NCI-H345 (cell line): Measurements from ENCODE around the gene UBE2D1.

ENCODE experiments used
- DNase-seq: peaks from one replicate; lab custom pipeline; 2025; lab: John Stamatoyannopoulos, UW

Gene UBE2D1

DNA sequence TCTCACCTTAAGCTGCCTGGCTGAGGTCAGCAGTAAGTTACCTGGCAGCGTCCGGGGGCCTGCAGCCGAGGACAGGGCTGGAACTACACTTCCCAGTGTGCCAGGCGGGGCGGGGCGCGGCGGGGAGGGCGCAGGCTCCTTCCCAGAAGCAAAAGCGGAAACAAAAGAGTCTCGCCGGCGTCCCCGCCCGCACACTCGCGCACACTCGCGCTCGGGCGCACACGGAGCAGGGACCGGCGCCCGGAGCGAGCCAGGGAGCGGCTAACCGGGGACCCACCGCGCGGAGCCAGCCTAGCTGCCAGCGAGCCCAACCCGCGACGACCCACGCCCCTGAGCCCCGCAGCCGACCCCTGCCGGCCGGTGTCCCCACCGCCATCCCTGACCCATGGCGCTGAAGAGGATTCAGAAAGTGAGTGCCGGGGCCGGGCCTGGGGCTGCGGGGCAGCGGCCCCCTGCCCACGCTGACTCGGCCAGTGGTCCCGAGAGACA is at the start of gene UBE2D1:
Gene UBE2D1 (plus strand): TSS at position 190 of the 489 bp plus-strand sequence. CDS start 196 bp downstream, at position 386.
- DNase-seq, result peak; percentile 77

DNA sequence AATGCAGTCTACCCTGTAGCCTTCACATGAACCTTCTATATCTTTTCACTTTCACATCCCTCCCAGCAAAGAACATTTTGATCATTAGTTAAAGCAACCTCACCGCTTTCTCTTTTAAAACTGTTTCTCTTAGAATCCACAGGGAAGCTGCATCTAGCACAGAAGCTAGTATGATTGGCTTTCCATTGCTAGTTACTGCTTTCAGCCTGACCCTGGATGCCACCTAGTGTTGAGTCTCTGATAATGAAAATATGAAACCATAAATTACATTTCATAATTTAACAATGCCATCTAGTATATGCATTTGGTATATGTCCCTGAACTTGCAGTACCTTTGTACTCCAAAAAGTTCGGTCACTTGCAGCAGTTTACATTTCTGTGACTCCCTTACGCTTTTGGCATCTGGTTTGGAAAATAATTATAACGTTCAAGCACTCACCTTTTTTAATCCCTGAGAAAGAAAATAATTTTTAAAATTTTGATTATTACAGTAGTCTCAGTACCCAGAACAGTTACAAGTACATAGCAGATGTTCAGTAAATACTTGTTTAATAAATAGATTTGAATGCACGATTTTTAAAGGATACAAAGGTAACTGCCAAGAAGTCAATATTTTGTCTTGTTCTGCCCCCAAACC is 43.1 kb upstream of the UBE2D1 start:
- DNase-seq, result peak; percentile 7

DNA sequence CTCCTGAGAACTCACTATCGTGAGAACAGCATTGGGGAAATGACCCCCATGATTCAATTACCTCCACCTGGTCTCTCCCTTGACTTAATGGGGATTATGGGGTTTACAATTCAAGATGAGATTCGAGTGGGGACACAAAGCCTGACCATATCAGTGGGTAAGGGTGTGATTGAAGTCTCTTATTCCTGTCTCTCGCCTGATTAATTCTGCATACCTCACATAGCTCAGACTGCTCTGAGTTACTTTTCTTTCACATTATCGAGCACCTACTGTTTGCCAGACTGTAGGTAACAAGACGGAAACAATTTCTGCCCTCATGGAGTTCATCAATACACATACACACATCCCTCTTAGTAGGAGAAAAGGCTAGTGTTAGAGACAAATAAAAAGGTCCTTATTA is 40.8 kb upstream of the UBE2D1 start:
- DNase-seq, result no peak

DNA sequence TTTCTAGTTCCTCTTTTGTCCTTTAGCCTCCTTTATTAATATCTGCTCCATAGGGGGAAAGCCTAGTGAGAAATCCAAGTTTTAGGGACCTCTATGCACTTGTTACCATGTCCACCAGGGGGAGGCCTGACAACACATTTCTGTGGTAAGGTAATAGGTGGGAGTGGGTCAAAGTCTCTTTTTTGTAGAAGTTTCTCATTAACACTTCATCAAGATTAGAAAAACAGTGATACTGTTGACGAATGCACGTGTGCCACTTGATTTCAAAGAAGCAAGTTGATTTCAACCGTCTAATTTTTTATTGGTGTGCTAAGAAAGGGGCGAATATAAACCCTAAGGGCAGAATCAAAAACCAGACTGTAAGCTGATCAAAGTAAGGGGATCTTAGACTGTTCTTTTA is 35.2 kb upstream of the UBE2D1 start:
- peak; percentile 27 for DNase-seq

DNA sequence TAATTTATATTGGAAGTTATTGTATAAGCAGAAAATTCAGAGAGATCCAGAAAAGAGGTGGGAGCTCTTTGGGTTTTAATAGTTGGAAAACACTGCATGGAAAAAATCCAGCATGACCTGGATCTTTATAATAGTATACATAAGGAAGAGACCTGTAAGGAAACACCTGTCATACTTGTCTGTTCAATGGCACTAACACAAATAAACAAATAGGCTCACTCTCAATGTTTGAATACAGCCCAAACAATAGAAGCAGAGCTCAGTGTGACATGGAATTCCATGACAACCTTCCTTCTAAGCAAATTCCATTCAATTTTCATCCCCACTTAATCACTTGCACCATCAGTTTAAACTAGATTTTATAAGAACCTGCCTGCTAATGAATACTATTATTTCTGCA is 34.1 kb upstream of the UBE2D1 start:
- DNase-seq, result peak; percentile 55

DNA sequence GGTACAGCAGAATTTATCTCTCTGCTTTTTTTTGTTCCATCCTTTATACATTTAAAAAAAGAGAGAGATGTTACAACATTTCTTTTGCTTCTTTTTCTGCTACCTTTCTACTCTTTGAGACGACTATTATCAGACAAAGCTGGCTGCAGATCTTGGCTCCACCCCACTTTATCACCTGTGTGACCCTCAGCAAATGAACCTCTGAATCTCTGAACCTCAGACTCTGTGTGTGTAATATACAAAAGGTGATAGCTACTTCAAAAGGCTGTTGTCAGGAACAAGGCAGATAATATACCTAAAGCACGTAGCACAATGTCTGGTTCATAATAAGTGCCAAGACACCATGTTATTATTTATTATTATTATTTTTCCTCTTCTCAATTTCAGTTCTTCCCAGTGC is 32.6 kb upstream of the UBE2D1 start:
- DNase-seq, result no peak

DNA sequence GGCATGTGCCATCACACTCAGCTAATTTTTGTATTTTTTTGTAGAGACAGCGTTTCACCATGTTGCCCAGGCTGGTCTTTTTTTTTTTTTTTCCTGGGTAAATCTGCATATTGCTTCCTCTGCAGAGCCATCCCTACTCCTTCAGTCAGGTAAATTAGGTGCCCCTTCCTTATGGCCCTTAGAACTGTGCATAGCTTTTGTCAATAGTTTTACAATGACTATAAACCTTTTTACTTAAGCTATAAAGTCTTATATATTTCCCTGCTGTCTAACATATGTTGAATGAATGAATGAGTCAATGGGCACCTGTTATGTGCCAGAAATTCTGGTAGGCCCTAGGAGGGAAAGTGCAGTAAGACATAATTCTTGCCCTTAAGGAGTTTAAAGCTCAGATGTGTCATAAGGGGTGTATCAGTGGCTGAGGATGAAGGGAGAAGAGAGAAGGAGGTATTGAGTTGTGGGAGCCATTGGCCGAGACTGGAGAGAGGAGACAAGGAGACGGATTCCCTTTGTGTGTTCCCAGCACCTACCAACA is 30.6 kb upstream of the UBE2D1 start:
- no peak for DNase-seq

DNA sequence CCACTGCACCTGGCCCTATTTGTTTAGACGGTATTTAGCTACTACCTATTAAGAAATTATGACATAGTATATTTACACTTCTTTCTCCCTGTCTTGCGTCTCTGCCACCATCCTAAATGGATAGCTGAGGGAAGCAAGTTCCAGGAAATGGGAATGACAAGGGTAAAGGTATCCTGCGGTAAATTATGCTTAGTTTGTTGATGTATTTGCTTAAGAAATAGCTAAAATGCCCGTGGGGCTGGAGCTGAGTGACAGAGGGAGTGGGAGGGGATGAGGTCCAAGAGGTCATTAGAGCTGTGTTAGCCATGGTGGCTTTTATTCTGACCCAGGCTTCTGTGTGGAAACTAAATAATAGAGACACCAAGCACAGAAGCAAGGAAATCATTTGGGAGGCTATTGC is 29.0 kb upstream of the UBE2D1 start:
- no peak for DNase-seq

DNA sequence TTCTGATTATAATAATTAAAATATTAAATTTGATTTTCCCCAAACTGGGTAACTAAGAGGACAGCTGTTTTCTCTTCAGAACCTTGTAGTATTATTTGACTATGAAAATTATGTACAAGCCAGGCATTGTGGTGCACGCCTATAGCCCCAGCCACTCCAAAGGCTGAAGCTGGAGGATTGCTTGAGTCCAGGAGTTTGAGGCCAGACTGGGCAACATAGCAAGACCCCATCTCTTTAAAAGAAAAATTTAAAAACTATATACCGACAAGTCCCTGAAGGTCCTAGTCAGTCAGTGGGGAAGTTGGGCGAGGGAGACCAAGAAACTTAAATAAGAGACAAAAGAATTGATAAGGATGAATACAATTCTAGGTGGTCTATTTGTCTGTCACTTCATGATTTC is 27.1 kb upstream of the UBE2D1 start:
- no peak for DNase-seq

DNA sequence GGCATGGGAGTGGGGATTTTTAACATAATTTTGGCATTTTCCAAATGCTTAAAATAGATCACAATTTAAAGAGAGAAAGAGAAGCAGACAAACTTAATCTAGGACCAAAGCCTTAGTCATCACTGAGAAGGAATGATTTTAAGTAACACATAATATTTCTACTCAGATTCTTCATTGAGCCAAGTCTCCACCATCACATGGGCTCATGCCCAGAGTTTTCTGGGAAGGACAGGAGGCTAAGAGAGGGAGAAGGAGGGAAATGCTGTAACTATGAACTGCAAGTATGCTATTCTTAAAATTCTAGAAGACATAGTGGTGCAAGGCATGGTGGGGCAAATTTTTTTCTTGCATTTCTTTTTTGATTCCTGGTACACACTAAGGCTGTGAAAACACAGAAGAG is 23.8 kb upstream of the UBE2D1 start:
- DNase-seq, result no peak

DNA sequence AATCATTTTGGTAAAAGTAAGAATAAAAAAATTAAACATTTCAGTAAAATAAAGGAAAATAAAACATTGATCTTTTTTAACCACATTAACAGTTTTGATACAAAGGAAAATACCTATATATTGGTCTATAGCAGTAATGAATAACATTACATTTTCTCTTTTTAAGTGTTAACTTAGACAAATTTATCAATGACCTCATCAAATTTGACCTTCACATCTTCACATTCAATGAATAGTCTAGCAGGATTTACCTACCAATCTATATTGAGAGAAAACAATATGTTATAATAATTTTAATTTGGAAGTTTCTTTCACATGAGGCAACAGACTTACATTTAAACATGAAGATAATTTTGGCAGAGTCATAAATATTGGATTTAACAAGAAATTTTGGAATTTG is 17.9 kb upstream of the UBE2D1 start:
- no peak for DNase-seq

DNA sequence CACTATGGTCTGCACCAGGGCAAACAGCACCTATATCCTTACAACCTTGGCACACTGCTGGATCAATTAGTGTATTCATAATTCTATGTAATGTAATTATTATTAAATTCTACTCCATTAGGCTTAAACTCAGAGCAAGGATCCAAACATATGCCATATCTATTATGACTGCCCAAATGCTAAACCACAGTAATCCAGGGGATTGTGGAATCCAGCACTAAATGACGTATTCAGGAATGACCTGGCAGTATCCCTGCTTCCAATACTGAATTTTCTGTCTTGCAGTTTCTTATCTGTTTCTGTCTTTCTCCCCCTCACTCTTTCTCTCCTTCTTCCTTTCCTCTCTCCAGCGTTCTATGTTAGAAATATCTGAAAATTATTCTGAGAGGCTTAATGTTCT is 16.5 kb upstream of the UBE2D1 start:
- DNase-seq, result no peak

DNA sequence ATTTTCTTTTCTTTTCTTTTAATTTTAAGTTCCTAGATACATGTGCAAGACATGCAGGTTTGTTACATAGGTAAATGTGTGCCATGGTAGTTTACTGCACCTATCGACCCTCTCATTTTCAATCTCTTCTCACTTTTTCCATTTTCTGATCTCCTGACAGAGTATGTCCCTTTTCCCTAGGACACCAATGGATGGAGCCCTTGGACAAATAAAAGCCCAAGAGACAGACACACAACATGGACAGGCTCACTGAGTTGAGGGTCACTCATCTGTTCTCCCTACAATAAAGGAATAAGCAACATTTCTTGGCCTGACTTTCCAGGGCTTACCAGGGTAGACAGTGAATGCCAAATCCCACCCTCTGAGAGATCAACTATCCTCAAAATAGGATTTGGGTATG is 15.2 kb upstream of the UBE2D1 start:
- no peak for DNase-seq

DNA sequence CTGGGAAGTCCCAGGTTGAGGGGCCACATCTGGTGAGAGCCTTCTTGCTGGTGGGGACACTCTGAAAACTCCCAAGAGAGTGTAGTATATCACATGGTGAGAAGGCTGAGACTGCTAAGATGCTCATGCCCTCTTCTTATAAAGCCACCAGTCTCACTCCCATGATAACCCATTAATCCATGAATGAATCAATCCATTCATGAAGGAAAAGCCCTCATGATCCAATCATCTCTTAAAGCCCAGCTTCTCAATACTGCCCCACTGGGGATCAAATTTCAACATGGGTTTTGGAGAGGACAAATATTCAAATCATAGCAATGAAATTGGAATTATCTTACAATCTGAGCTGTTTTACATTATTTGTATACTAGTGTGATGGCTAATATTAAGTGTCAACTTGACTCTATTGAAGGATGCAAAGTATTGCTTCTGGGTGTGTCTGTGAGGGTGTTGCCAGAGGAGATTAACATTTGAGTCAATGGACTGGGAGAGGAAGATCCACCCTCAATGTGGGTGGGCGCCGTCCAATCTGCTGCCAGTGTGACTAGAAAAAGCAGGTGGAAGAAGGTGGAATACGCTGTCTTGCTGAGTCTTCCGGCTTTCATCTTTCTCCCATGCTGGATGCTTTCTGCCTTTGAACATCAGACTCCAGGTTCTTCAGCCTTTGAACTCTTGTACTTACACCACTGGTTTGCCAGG is 14.3 kb upstream of the UBE2D1 start:
- DNase-seq, result no peak

DNA sequence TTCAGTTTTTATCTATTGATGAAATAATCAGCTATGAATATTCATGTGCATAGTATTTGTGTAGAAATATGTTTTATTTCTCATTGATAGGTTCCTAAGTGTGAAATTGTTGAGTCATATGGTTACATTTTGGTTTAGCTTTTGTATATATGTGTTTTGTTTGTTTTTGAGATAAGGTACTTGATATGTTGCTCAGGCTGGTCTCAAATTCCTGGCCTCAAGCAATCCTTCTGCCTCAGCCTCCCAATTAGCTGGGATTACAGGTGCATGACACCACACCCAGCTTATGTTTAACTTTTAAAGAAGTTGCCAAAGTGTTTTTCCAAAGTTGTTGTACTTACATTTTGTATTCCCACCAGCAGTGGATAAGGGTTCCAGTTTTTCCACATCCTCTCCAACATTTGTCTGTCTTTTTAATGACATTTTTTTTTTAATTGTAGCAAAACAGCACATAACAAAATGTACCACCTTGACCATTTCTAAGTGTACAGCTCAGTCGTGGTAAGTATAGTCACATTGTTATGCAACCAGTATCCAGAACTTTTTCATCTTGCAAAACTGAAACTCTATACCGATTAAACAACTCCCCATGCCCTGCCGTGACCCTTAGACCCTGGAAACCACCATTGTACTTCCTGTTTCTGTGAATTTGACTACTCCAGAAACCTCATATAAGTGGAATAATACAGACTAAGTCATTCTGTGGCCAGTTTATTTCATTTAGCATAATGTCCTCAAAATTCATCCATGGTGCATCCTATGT is 12.6 kb upstream of the UBE2D1 start:
- DNase-seq, result no peak

DNA sequence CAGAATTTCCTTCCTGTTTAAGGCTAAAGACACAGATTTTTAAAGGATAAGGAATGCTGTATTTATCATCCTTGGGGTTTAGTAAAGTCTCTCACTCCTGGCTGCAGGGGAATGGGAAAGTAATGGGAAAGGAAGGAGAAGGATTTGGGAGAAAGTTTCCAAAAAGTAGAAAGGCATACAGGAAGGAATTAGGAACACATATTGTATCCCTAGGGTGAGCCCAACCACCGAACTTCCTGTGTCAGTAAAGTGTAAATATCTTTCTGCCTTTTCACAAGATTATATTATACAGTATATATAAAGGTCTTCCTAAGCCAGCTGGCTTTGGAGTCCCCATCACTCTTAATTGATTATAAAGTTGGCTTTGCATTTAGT is 12.0 kb upstream of the UBE2D1 start:
- no peak for DNase-seq

DNA sequence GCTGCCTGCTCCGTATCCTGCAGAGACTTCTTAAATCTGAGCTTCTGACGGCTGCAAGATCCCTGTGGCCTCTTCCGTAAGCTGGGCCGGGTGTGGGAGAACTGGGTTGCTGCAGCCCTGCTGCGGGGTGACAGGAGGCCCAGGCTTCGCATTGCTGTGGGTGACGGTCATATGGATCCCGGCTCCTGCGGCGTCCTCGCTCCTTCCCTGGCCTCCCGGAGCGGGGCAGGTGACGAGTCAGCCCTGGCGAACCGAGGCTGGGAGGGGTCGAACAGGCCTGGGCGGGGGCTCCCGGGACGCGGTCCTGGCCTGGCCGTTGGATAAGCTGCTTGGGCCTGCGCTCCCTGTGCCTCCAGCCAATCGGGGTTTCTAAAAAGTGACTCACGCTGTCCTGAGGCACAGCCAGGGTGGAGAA is 7.8 kb upstream of the UBE2D1 start:
- no peak for DNase-seq

DNA sequence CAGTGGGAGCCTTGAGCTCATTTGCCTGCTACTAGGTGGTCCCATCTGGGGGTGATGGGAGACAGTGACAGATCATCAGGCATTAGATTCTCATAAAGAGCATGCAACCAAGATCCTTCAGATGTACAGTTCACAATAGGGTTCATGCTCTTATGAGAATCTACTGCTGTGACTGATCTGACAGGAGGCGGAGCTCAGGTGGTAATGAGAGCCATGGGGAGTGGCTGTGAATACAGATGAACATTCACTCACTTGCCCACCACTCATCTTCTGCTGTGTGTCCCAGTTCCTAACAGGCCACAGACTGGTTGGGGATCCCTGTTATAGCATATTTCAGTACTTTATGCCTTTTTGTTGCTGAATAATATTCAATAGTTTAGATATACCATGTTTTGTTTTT is 6.6 kb upstream of the UBE2D1 start:
- no peak for DNase-seq

DNA sequence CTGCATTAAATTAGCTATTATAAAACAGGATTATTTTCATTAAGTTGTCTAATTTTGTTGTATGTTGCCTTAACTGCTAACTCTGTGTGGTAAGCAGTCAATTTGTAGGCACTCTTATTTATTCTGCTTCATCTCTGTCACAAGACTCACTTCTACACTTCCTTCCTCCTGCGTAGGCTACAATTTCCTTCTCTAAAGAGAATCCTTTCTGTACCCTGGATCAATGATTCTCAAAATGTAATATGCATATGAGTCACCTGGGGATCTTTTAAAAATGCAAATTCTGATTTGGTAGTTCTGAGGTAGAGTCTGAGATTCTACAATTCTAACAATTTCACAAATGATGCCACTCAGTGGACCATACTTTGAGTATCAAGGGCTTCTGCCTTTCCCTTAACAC is 4.4 kb upstream of the UBE2D1 start:
- no peak for DNase-seq

DNA sequence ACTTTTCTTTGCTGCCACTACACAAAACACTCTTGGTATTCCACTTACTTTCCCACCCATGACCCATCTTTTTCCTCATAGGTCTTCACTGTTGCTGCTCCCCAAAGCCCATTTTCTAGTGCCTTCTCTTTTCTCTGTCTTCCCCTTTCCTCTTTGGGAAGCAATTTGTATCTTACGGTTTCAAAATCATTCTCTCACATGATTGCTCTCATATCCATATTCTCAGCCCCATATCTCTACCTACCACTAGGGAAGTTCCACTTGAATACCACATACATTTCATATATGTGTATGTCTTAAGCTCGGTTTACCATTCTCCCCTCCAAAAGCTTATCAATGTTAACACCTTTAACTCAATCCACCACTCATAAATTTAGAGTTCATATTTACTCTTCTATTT is 3.2 kb upstream of the UBE2D1 start:
- no peak for DNase-seq

DNA sequence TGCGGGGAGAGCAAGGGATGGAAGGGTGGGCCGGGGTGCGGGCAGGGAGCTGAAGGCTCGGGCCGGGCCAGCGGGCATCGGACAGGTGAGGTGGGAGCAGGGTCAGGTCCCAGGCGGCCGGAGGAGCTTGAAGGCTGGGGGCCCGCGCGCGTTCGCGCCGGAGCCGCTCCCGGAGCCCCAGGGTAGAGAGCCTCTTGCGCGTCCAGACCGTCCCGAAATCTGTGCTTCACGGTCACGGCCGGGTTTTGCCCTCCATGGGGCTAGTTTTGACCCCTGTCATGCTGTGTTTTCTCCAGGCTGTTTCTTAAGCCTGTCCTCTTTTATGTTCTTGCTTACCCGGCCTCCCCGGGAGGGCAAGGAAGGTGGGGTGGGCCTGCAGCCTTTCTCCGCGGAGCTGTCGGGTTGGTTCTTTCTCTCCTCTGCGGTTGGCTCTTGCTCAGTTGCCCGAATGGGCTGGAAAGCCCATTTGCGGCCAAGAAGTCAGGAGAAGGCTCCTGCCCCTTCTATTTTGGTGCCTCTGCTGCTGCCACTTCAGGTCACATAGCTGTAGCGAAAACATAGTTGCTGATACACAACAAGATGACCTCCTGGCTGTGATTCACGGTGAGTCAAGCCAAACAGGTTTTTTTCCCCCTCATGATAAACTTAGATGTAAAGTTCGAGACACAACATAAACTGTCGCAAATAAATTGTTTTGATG is 650 bp downstream of the UBE2D1 start:
- peak; percentile 30 for DNase-seq

DNA sequence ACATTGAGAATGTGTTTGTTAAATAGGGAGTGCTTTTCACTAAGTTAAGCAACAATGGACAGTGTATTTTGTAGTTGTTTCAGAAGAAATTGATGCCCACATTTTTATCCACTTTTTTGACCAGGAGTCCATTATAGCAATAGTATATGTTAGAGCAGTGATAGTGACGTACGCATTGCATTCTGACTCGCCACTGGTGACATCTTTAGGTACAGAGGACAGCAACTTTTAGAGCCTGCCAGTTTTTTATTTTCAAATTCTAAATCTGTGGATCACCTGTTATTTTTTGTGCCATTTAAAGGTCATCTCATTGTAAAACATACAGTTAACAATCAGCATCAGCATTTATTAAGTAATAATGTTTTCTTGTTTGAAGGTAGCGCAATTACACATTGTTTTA is 1.4 kb downstream of the UBE2D1 start:
- DNase-seq, result no peak
